IPS-NIHi7 (cell line): ENCODE results near the gene FLACC1.
A peak's percentile ranks its signal among the peaks of the same experiment; 100 is the strongest.
"Not testable (repeated sequence)": the region's sequence is repeated elsewhere in the genome, so short reads cannot be mapped to it uniquely, and the experiment has no call there.

ENCODE experiments used
- DNase-seq: peaks from one replicate; pipeline ENCODE4 v3.0.0; 2012; ENCODE audit warnings: mixed read lengths; ENCODE audit errors: extremely low spot score

The FLACC1 gene, protein sequence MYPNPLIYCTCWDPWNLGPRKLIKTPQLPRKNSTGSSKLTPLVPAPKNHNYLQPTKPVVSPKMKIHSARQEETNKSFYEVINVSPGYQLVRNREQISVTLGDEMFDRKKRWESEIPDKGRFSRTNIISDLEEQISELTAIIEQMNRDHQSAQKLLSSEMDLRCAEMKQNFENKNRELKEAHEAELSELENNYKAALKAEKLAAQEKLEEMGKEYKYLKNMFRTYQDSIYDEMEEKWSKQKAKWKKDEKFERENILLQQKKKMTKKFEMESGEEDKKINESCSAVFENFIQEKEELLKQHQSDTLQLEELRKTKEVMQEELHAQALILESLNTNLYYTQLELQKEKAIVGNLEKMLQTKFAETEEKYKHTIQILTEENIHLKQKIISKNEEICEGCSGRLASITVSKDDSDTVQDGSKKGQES

GRCh38 chr2:201357221-201357620, at the start of gene FLACC1:
FLACC1 (minus strand) TSS chr2:201357345; CDS start chr2:201351404, 5,941 bp downstream.
- peak; percentile 87 for DNase-seq

DNA sequence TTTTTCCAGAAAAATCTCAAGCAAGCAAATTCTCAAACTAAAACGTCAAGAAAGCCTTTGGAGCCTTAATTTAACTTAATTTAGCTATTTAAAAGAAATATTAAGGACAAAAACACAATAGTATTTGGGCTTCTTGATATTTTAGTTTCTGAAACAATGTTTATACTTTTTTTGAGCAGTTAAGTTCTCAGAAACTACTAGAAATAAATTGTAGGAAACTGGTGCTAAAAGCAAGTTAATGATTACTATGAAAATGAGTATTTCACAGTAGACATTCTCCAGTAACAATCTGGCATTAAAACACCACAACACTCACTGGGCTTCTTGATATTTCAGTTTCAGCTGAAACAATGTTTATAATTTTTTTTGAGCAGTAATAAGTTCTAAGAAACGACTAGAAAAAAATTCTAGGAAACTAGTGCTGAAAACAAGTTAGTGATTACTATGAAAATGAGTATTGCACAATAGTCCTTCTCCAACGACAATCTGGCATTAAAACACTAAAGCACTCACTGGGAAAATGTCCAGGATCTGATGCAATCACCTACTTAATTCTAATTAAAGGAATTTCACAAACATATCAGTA, 49.0 kb upstream of the FLACC1 start:
- DNase-seq: no peak

DNA sequence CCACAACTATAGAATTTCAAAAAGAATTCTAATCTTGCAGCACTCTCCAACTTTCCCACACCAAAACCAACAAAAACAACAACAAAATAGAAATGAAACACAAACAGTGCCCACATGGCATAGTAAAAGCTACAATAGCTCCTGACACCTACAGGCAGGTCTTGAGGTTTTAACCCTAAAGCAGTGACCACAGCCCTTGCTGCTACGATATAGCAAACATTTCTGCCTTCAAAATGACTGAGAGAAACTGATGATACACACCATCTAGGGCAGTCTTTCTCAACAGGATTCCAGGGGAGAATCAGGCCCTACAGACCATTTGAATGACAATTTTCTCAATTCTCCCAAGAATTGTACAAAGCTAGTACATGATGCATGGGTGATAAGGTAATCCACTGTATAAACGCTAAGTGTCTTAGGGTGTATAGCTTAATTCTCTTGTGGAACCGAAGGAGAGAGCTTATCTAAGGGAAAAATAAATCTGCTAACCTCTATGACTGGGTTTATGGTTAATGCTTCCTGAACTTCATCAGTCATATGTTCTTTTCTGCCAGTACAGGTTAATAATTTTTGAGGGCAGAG, 47.6 kb upstream of the FLACC1 start:
- no peak for DNase-seq

- DNase-seq: no peak
Observed at GRCh38 chr2:201403880-201404279, 46.7 kb upstream of the FLACC1 start.

DNA sequence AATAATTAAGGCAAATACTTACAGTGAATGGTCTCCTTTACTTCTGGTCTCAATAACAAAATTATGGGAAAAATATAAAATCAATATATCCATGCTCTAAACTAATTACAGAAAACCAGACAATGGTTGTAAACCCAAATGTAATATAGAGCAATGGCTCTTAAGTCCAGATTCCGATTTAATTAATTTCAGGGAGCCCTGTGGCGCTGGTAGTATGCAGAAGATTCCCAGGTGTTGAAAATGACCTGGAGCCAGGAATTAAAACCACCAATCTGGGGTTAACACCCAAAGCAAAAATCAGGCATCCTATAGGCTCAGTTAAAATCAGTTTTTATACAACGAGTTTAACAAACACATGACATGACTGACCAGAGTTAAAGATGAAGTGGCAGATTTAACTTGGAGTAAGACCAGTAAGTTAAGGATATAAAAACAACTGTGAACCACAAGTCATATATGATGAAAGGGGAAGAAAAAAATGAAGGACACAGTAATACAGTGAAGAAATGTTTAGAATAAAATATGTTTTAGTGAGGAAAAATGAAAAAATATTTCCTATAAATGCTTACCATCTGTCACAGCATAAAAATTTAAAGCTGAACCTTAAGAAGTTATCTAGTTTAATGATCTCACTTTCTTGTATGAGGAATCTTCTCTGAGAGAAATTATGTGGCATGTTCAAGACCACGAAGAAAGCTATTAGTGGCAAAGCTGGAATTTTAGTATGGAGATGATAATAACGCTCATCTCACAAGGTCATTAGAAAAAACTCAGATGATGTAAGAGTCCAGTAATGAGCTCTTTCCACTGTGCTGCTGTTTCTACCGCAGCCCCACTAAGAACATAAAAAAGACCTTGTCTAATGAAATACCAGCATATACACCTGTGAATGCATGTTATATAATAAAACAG, 45.8 kb upstream of the FLACC1 start:
- DNase-seq: no peak

DNA sequence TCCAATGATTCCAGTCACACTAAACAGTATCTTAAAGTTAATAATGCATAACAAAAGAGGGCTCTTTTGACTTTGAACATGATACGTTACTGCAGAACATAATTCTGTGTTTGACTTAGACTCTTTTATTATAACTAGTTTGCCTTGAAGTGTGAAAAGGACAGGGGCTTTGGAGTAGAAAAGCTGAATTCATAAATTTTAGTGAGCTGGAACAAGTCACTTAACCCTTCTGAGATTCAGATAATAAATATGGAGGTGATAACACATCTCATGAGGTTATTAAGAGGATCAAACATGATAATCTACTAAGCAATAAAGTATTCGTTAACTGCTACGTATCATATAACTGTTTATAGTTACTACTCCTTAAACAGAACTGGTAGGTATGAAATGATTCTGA, 44.7 kb upstream of the FLACC1 start:
- DNase-seq: no peak

- DNase-seq: no peak
Observed at GRCh38 chr2:201396595-201396994, 39.5 kb upstream of the FLACC1 start.

DNA sequence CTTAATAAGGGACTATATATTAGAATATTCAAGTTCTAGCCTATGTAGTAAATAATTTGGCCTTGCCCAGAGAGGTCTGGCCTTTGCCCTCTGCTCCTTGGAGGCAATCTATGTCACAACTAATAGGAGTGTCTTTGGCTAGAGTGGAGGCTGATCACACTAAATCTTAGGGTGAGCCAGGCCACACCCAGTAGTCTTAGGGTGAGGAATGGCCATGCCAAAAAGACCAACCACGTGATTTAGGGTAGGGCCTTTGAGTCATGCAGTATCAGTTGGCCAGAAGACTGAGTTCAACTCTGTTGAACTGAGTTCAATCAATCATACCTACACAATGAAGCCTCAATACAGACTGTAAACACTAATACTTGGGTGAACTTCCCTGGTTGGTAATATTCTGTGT, 26.0 kb upstream of the FLACC1 start:
- no peak for DNase-seq

GRCh38 chr2:201378496-201379397, 21.6 kb upstream of the FLACC1 start:
- DNase-seq: no peak

- no peak for DNase-seq
Observed at GRCh38 chr2:201377218-201377617, 20.1 kb upstream of the FLACC1 start.

DNA sequence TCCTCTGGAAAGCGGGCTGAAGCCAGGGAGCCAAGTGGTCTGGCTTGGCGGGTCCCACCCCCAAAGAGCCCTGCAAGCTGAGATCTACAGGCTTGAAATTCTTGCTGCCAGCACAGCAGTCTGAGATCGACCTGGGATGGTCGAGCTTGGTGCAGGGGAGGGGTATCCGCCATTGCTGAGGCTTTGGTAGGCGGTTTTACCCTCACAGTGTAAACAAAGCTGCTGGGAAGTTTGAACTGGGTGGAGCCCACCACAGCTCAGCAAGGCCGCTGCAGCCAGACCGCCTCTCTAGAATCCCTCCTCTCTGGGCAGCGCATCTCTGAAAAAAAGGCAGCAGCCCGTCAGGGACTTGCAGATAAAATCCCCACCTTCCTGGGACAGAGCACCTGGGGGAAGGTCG, 12.6 kb upstream of the FLACC1 start:
- DNase-seq: no peak

DNA sequence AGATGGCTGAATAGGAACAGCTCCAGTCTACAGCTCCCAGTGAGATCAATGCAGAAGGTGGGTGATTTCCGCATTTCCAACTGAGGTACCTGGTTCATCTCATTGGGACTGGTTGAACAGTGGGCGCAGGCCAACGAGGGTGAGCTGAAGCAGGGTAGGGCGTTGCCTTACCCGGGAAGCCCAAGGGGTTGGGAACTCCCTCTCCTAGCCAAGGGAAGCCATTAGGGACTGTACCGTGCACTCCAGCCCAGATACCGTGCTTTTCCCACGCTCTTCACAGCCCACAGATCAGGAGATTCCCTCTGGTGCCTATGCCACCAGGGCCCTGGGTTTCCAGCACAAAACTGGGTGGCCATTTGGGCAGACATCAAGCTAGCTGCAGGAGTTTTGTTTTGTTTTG, 12.2 kb upstream of the FLACC1 start:
- DNase-seq: not testable (repeated sequence)

DNA sequence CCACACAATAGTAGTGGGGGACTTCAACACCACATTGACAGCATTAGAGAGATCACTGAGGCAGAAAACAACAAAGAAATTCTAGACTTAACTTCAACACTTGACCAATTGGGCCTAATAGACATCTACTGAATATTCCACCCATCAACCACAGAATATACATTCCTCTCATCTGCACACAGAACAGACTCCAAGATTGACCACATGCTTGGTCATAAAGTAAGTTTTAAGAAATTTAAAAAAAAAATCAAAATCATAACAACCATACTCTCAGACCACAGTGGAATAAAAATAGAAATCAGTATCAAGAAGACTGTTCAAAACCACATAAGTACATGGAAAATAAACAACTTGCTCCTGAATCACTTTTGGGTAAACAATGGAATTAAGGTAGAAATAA, 9.0 kb upstream of the FLACC1 start:
- DNase-seq: no peak

- peak; percentile 43 for DNase-seq
Observed at GRCh38 chr2:201363857-201364560, 6.9 kb upstream of the FLACC1 start.

DNA sequence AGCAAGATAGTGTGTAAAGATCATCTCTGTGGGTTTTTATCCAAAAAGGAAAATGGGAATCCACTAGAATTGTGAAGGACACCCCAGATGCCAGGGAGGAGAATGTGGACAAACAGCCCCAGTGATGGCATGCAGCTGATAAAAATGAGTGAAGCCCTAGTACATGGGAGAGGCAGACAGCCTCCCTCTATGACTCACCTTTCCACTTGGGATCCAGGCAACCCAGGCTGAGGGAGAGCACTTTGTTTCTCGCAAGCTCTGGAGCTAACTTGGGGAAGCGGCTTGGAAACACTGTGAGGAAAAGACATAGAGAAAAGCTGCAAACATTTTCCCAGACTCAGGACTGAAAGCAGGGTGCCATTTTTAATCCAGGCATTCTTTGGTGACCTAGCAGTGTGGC, 5.3 kb upstream of the FLACC1 start:
- no peak for DNase-seq

DNA sequence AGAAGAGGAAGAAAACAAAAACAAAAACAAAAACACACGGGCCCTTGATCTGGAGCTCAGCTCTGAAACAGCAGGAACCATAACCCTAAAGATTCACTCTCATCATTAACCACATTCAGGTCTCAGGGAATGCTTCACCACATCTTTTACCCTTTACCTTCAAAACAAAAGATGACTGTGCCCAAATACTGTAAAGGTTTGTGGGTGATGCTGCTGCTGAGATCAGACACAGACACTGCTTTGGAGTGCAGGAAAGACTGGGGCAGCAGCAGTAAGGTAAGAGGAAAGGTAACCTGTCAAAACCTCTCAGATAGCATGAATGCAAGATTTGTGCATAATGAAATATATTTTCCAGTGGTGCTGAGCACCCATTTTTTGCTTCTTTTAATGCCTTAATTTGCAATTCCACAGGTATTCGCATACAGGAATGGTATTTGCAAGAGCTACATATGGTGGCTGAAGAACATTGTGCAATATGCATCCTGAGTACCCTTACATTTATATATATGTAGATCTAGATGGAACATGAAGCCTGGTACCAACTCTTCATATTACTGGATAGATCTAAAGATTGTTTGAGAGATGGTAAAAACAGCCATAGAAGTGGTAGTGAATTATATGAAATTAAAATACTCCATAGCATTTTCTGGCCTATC, 4.1 kb upstream of the FLACC1 start:
- no peak for DNase-seq

DNA sequence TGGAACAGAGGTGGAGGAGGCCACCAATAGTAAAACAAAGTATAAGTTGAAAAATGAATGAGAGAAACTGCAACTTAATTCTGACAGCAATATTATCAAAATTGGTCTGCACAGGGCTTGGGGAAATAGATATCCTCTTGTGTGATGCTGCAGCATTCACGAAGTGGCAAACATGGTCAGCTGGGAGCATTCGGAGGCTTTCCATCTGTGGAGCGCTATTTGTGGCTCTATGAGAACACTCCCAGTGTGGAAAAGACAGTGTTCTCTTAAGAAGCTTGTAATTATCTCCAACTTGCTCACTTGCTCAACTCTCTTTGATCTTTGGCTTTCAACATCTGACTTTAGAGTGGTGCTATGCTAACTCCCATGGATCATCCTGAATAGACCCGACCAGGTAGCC, 3.1 kb upstream of the FLACC1 start:
- no peak for DNase-seq

DNA sequence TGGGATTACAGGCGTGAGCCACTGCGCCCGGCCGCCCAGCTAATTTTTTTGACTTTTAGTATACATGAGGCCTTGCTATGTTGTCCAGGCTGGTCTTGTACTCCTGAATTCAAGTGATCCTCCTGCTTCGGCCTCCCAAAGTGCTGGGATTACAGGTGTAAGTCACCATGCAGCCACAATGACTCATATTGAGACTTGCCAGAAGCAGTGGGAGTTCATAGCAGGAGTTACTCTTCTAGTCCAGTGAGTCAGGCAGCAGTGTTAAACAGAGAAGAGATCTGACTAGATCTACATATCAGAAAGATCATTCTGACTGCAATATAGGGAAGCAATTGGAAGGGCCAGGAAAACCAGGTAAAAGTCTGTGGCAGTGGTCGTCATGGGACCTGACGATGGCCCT, 1.5 kb upstream of the FLACC1 start:
- DNase-seq: no peak

GRCh38 chr2:201353116-201353515, 4.0 kb downstream of the FLACC1 start:
- no peak for DNase-seq

DNA sequence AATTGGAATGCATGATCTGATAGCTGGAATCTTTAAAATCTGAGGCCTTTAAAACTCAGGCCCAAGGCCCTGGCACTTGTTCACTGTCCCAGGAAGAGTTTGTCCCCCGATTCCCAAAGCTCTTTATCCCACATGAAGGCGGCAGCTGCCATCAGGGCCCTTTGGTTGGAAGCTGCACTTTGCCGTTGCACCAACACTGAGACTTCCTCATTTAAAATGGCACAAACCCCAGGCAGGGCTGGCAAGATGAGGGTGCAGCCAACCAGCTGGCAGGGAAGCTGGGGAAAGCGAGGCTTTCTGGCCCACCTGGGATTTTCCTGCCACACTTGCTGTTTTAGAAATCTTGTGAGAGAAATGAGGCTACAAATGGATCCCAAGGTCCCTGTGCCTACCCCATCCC, 6.3 kb downstream of the FLACC1 start:
- DNase-seq: no peak
